ENCODE results near the gene EFCAB6. TPM values are rescaled to one million over a fixed set of nuclear protein-coding genes. Genes with fewer than 3 reads are reported as not detected.

Gene EFCAB6
- total RNA-seq, 1 donor from 2014 or later = 7.0 TPM

DNA sequence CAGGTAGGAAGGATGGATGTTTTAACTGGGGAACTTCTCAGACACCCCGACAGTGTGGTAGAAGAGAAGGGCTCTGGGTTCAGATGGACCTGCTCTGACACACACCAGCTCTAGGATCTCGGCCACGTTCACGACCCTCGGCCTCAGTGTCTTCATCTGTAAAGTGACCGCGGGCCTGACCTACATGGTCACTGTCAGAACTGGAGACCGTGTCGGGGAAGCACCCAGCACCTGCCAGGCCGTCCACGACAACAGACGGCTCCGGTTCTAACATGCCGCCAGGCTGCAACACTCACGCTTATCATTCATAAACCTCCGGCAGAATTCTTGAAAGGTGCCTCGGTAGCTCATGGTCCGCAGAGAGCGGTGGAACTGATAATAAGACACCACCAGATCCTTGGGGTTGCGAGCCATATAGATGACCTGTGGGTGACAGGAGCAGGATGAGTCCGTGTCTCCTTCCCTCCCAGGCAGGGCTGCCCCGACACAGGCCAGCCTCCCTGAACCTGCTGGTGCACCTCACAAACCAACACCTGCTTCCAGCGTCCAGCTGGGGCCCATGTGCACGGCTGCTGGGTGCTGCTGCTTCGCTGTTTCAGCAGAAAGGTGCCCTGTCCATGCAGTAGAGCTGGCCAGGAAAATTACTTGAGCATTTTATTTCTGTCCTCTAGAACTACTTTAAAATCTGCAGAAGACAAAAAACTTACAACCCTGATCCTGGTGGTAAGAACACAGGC is 26.6 kb upstream of the EFCAB6 start:
- no peak for DNase-seq (ENCODE audit: low spot score, unreplicated experiment)
- H3K4me3 Mint-ChIP-seq (ENCODE audit: low read depth) = no peak overlapping the region
- no peaks in the 10 kb centered on the region for H3K27me3 Mint-ChIP-seq
- H3K27ac Mint-ChIP-seq = no peak overlapping the region
- TF ChIP-seq, protein P1, sequence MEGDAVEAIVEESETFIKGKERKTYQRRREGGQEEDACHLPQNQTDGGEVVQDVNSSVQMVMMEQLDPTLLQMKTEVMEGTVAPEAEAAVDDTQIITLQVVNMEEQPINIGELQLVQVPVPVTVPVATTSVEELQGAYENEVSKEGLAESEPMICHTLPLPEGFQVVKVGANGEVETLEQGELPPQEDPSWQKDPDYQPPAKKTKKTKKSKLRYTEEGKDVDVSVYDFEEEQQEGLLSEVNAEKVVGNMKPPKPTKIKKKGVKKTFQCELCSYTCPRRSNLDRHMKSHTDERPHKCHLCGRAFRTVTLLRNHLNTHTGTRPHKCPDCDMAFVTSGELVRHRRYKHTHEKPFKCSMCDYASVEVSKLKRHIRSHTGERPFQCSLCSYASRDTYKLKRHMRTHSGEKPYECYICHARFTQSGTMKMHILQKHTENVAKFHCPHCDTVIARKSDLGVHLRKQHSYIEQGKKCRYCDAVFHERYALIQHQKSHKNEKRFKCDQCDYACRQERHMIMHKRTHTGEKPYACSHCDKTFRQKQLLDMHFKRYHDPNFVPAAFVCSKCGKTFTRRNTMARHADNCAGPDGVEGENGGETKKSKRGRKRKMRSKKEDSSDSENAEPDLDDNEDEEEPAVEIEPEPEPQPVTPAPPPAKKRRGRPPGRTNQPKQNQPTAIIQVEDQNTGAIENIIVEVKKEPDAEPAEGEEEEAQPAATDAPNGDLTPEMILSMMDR (IDR thresholded peaks at IDR 0.05; ENCODE audit: unreplicated experiment) = no peak
- H3K36me3 Mint-ChIP-seq (ENCODE audit: insufficient read depth) = peaks cover 3% of the 10 kb centered on the region
- no peaks in the 10 kb centered on the region for H3K9me3 Mint-ChIP-seq (ENCODE audit: low read depth)
- H3K4me1 Mint-ChIP-seq (ENCODE audit: low read depth) = no peaks in the 10 kb centered on the region

DNA sequence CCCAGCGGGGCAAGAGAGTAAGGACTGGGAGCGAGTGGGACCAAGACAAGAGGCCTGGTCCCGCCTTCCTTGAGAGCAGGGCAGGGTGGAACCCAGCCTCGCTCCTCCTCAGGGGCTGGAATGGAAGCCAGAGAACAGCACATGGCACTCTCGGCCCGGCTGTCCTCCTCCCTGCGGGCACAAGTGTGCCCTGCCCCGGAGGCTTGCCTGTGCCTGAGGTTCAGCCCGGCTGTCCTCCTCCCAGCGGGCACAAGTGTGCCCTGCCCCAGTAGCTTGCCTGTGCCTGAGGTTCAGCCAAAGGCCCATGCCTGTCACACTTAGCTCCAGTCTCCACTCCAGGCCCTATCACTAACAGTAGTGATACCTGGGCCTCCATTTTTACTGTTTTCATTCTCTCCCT is 26.1 kb upstream of the EFCAB6 start:
- TF ChIP-seq, protein P1 (IDR thresholded peaks at IDR 0.05; ENCODE audit: unreplicated experiment) = no peak
- Mint-ChIP-seq H3K27ac (no peak overlapping the region), H3K27me3 (no peaks in the 10 kb centered on the region), H3K36me3 (ENCODE audit: insufficient read depth) (peaks cover 3% of the 10 kb centered on the region), H3K4me1 (ENCODE audit: low read depth) (no peaks in the 10 kb centered on the region), H3K9me3 (ENCODE audit: low read depth) (no peaks in the 10 kb centered on the region), H3K4me3 (ENCODE audit: low read depth) (no peak overlapping the region)
- no peak for DNase-seq (ENCODE audit: low spot score, unreplicated experiment)

DNA sequence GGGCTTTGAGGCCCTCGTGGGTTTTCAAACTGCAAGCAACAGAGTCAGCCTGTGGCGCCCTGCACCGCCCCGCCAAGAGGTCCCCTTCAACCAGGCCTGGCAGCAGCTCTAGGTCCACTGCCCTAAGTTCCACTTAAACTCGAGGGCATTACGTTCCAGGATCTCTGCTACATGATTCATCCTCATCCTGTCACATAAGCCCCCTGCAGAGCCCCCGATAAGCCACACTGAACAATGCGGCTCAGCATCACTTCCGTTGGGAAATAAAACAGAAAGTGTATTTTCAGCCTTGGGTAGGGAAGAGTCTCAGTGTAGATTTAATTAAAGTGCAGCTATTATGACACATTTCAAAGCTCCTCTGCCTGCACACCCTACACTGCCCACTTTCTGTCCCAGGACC is 25.6 kb upstream of the EFCAB6 start:
- no peak overlapping the region for H3K4me3 Mint-ChIP-seq (ENCODE audit: low read depth)
- H3K27ac Mint-ChIP-seq = no peak overlapping the region
- H3K4me1 Mint-ChIP-seq (ENCODE audit: low read depth) = no peaks in the 10 kb centered on the region

DNA sequence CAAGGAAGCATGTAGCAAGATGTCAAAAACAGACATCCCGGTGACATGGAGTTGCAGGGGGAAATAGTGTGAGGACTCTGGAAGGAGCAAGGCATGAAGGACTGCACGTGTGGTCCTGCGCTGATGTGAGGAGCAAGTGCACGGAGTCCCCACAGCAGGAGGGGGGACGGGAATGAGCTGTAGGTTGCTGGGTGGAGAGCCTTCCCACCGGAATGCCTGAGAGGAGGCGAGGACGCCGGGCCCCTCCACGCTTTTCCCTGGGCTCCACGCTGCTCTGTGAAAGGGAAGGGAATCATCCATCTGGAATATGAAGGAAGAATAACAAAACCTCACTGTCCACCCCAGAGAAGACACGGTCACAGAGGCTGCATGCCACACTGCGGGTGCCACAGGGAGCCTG is 23.6 kb upstream of the EFCAB6 start:
- Mint-ChIP-seq H3K4me1 (ENCODE audit: low read depth) (no peaks in the 10 kb centered on the region), H3K4me3 (ENCODE audit: low read depth) (no peak overlapping the region), H3K9me3 (ENCODE audit: low read depth) (no peaks in the 10 kb centered on the region), H3K27ac (no peak overlapping the region), H3K36me3 (ENCODE audit: insufficient read depth) (peaks cover 3% of the 10 kb centered on the region), H3K27me3 (no peaks in the 10 kb centered on the region)
- no peak for DNase-seq (ENCODE audit: low spot score, unreplicated experiment)
- TF ChIP-seq, protein P1 (IDR thresholded peaks at IDR 0.05; ENCODE audit: unreplicated experiment) = no peak

More for the DNA sequence above, 25.6 kb upstream of the EFCAB6 start:
- TF ChIP-seq, protein P1 (IDR thresholded peaks at IDR 0.05; ENCODE audit: unreplicated experiment) = no peak
- Mint-ChIP-seq H3K36me3 (ENCODE audit: insufficient read depth) (peaks cover 3% of the 10 kb centered on the region), H3K9me3 (ENCODE audit: low read depth) (no peaks in the 10 kb centered on the region), H3K27me3 (no peaks in the 10 kb centered on the region)
- no peak for DNase-seq (ENCODE audit: low spot score, unreplicated experiment)

DNA sequence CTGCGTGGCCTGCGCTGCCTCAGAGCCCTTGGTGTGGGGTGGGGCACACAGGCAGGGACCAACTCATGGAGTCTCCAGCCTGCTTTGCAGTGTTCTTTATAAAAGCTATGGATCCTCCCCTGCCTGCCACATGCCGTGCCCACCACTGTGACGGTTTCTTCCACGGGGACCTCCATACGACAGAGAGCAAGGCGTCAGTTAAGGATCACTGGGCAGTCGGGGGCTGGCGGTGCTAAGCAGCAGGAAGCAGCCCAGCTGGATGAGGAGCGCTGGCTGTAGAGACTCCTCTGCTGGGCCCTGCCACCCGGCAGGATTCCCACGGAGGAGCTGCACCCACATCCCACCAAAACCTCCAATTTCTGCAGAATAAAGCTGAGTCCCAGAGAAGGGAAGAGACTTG is 23.1 kb upstream of the EFCAB6 start:
- H3K4me3 Mint-ChIP-seq (ENCODE audit: low read depth) = no peak overlapping the region
- H3K4me1 Mint-ChIP-seq (ENCODE audit: low read depth) = no peaks in the 10 kb centered on the region
- no peak for DNase-seq (ENCODE audit: low spot score, unreplicated experiment)
- H3K36me3 Mint-ChIP-seq (ENCODE audit: insufficient read depth) = peaks cover 3% of the 10 kb centered on the region
- H3K27me3 Mint-ChIP-seq = no peaks in the 10 kb centered on the region
- no peaks in the 10 kb centered on the region for H3K9me3 Mint-ChIP-seq (ENCODE audit: low read depth)
- TF ChIP-seq, protein P1 (IDR thresholded peaks at IDR 0.05; ENCODE audit: unreplicated experiment) = no peak
- no peak overlapping the region for H3K27ac Mint-ChIP-seq
